ENCODE measurements around the gene ZNF772. TPM values are rescaled to one million over a fixed set of nuclear protein-coding genes. Genes with fewer than 3 reads are reported as not detected.
"Not testable (repeated sequence)": the region's sequence is repeated elsewhere in the genome, so short reads cannot be mapped to it uniquely, and the experiment has no call there.

Gene ZNF772
- 14.1 and 25.7 TPM in 2 replicates for total RNA-seq

DNA sequence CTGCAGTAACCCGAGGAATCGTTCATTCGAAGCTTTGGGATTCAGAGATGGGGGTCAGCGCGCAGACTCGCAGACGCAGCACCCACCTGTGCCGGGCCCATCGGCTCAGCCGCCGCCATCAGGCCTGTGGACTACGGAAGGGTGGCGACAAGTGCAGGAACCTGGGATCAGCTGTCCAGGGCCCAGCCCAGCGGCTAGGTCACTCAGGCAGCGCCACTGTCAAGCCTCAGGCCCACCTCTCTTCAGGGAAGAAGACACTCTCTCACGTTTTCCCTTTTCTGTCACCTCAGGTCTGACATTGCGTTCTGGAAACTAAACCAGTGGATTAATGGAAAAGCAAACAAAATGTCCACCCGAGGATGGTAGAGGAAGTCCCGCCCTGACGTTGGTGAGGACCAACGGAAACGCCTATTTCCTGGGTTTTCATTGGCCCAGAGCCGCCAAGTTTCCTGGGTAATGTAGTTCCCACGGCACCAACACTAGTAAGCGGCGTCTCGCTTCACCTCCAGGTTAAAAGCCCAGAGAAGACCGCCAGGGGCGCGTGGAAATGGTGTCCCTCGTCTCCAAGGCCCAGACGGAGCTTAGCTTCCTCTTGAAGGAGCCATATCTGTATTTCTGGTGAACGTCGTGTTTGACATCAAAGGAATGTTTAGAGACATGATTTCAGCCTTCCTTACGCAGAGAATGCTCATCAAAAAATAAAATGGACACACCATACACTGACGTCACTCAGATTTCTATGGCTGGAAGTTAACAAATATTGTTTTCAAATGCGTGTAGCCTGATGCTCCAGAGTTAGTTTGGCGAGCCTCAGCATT, at the start of gene ZNF772:
TSS of gene ZNF772 (minus strand) at position 376 of the 818 bp plus-strand sequence. CDS start at position 119, 257 bp downstream.
- DNase-seq (ENCODE audit: low read depth, low spot score): peak; percentile 83

- DNase-seq (ENCODE audit: low read depth, low spot score): not testable (repeated sequence)
Measured at GRCh38 chr19:57518021-57518420, 40.7 kb upstream of the ZNF772 start.

DNA sequence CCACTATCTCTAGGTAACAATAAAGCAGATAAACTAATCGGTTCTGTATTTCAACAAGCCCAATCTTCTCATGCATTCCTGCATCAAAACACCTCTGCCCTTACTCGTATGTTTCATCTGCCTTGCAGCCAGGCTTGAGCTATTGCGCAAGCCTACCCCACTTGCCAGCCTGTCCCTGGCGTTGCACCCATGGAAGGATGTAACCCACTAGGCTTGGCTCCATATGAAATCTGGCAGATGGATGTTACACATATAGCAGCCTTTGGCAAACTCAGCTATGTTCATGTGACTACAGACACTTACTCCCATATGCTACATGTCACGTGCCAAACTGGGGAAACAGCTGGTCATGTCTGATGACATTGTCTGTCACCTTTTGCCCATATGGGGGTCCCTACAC, 37.9 kb upstream of the ZNF772 start:
- DNase-seq (ENCODE audit: low read depth, low spot score): no peak

DNA sequence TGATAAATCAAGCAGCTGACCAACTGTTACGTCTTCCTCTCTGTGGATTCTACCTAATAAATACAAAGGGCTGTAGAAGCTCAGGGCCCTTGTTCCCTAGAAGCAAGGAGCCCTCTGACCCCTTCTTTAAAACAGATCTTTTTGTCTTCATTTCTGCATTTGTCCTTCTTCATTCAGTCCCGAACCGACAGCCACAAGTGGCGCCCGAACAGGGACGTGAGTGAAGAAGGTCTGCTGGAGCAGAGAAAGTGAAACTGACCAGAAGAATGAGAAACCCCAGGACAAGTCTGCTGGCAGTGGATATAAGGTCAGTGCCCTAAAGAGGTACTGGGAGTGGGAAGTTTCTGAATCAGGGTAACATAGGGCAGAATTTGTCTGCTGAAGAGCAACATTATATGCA, 35.5 kb upstream of the ZNF772 start:
- DNase-seq (ENCODE audit: low read depth, low spot score): no peak

DNA sequence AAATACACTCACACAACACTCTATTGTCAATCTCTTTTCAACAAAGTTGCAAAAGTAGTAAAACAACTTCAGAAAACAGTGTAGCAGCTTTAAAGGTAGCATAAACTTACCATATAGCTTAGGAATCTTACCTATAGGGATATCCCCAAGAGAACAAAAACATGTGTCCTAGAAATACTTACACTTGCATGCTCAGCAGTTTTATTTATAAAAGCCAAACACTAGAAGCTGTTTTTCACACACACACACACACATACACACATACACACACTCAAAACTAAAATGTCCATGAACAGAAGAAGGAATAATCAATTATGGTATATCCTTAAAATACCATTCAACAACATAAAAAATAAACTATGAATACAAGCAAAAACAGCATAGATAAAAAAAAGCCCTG, 34.1 kb upstream of the ZNF772 start:
- no peak for DNase-seq (ENCODE audit: low read depth, low spot score)

DNA sequence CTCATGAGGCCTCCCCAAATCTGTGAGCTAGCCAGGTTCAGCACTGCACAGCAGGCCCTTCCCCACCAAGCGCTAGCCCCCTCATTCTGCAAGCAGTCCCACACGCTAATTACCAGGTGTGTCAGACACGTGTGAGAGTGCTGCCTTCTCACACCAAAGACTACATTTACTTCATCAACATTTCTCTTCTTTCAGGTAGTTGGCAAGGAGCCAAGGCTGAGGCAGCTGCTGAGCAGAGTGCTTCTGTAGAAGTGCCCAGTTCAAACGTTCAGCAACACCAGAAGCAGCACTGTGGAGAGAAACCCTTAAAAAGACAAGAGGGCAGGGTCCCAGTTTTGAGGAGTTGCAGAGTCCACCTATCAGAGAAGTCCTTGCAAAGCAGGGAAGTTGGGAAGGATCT, 28.8 kb upstream of the ZNF772 start:
- DNase-seq (ENCODE audit: low read depth, low spot score): no peak

- DNase-seq (ENCODE audit: low read depth, low spot score): not testable (repeated sequence)
Measured at GRCh38 chr19:57500400-57500799, 23.0 kb upstream of the ZNF772 start.

GRCh38 chr19:57499680-57500395, 22.5 kb upstream of the ZNF772 start, which contains the start of gene ZNF773:
TSS of gene ZNF773 (plus strand) at chr19:57499938. CDS start at chr19:57500081, 143 bp downstream.
- DNase-seq (ENCODE audit: low read depth, low spot score): peak; percentile 84

- DNase-seq (ENCODE audit: low read depth, low spot score): not testable (repeated sequence)
Measured at GRCh38 chr19:57499332-57499679, 21.9 kb upstream of the ZNF772 start.

GRCh38 chr19:57488299-57488644, 10.9 kb upstream of the ZNF772 start:
- DNase-seq (ENCODE audit: low read depth, low spot score): not testable (repeated sequence)

GRCh38 chr19:57487477-57488298, 10.3 kb upstream of the ZNF772 start, which contains the start of gene ZNF419:
TSS of gene ZNF419 (plus strand) at chr19:57487750. CDS start at chr19:57487951, 201 bp downstream.
- DNase-seq (ENCODE audit: low read depth, low spot score): peak; percentile 47

GRCh38 chr19:57473646-57474045, 3.7 kb downstream of the ZNF772 start:
- no peak for DNase-seq (ENCODE audit: low read depth, low spot score)

GRCh38 chr19:57466489-57466888, 10.9 kb downstream of the ZNF772 start:
- DNase-seq (ENCODE audit: low read depth, low spot score): no peak

- no peak for DNase-seq (ENCODE audit: low read depth, low spot score)
Measured at GRCh38 chr19:57465680-57466381, 11.5 kb downstream of the ZNF772 start.

DNA sequence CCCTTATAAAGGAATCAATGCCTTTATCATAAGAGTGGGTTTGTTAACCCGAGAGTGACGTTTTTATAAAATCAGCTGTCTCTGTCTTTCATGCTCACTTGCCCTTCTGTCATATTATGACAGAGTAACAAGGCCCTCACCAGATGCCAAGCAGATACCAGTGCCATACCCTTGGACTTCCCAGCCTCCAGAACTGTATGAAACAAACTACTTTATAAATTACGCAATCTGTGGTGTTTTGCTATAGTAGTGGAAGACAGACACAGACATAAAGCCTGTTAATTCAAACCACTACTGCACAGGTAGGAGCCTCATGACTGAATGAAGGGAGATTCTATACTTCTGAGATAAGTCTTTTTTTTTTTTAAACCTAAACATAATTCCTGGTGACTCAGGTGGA, 25.1 kb downstream of the ZNF772 start:
- no peak for DNase-seq (ENCODE audit: low read depth, low spot score)

GRCh38 chr19:57443121-57443696, 34.2 kb downstream of the ZNF772 start:
- no peak for DNase-seq (ENCODE audit: low read depth, low spot score)

DNA sequence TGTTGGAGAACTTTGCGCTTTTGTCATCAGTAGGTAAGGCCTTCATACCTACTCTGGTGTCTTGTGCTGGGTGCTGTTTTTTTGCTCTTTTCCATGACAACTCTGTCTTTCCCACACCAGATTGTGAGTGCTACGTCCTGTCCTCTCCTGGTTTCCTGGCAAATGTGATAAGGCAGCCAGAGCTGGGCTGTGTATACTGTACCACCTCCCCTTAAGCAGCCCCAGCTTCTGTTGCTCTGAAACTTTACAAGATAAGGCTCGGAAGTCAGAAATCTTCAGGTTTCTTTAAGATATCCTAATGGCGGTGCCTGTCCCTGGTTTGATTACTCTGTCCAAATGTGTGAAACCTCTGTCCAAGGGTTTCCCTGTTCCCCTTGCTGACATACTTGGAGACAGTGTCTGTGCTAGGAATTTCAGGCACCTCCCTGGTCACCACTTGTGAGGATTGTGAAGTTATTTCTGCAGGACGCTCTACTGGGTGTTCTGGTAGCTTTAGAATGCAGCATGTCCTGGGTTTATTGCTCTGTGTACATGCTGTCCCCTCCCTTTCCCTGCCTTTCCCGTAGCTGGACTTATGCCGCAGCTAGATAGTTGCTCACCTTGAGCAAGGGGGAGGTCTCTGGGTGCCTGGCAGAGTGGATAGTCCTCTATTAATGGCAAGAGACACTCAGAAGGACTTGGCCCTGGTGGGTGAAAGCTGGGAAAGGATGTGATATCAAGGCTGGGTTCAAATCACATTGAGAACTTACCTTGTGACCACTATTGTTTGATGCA, 35.2 kb downstream of the ZNF772 start:
- no peak for DNase-seq (ENCODE audit: low read depth, low spot score)

DNA sequence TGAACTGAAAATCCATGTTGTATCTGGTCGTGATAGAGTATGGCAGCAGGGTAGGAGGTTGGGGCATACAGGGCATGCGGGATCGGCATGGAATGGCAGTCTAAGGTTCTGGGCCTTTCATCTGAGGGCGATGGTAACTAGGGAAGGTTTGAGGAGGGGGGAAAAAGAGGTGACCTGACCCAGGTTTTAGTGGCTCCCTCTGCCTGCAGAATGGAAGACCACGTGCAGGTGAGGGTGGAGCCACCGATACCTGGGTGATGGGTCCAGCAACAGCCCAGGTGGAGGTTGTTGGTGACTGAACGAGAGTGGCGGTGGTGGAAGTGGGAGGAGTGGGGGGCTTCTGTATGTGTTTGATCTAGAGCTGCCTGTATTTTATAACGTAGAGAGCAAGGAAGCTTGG, 38.4 kb downstream of the ZNF772 start:
- DNase-seq (ENCODE audit: low read depth, low spot score): no peak

- DNase-seq (ENCODE audit: low read depth, low spot score): no peak
Measured at GRCh38 chr19:57437931-57438330, 39.4 kb downstream of the ZNF772 start.

DNA sequence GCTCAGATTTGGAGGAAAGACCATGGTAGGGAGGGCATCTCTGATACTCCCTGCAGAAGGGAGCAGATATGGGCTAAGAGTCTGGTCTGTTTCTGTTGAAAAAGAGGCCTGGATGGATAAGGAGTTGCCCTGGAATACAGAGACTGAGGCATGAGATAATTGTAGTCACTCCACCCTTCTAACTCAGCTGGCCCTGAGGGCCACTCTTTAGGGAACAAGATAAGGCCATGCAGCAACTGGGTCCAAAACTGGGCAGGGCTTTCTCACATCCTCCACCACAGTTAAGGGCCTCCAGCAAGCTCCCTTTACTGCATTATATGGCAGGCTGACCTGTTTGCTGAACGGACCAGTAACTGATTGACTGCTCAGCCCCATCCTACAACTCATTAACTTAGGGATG, 40.9 kb downstream of the ZNF772 start:
- DNase-seq (ENCODE audit: low read depth, low spot score): no peak
